Measurements from ENCODE around the gene UBE2Z. TPM values are rescaled to one million over a fixed set of nuclear protein-coding genes. Genes with fewer than 3 reads are reported as not detected.

UBE2Z gene
- total and polyA plus RNA-seq, 12 donors, result 30.8 to 92.2 (median 75.1) TPM

GRCh38 chr17:48961516-48962233 lies 53.5 kb downstream of the UBE2Z start:
- Histone ChIP-seq H3K9me3 (replicated peaks in 1 of 3) (no peaks in the 10 kb centered on the region), H3K4me1 (replicated peaks in 1 of 2) (no peaks in the 10 kb centered on the region), H3K27me3 (peaks cover 8% of the 10 kb centered on the region), H3K4me3 (no peak overlapping the region), H3K27ac (no peak overlapping the region), H3K36me3 (replicated peaks in 1 of 2) (no peaks in the 10 kb centered on the region)
- intact Hi-C loops (cut with DNase I), result no loop called here
- DNase-seq, result peak in 5 of 7 donors; percentile 28 to 64 (median 46)
- 16 to 46% (median 21%) methylated on average over 6 to 10 of the region's 10 CpGs for WGBS, 4 donors
- no peak for TF ChIP-seq CTCF (IDR thresholded peaks at IDR 0.05)
- no peak for TF ChIP-seq POLR2A (IDR thresholded peaks at IDR 0.05)

- TF ChIP-seq CTCF (IDR thresholded peaks at IDR 0.05) (no peak), POLR2A (IDR thresholded peaks at IDR 0.05) (no peak)
- no peaks in the 10 kb centered on the region for H3K36me3 ChIP-seq (replicated peaks in 1 of 2)
- WGBS, 4 donors, result 39 to 69% (median 52%) methylated on average over 4 of the region's 4 CpGs
- no peaks in the 10 kb centered on the region for H3K9me3 ChIP-seq (replicated peaks in 1 of 3)
- DNase-seq, result no peak
- intact Hi-C loops (cut with DNase I), result no loop called here
- H3K4me3 ChIP-seq, result no peak overlapping the region
- peaks cover 15% of the 10 kb centered on the region for H3K27me3 ChIP-seq
- H3K4me1 ChIP-seq (replicated peaks in 1 of 2), result no peaks in the 10 kb centered on the region
- H3K27ac ChIP-seq, result no peak overlapping the region
Measured at GRCh38 chr17:48970224-48970623, 62.0 kb downstream of the UBE2Z start.

GRCh38 chr17:48970865-48971687 lies 62.9 kb downstream of the UBE2Z start:
- DNase-seq, result no peak
- Histone ChIP-seq H3K4me1 (replicated peaks in 1 of 2) (no peaks in the 10 kb centered on the region), H3K27me3 (peaks cover 16% of the 10 kb centered on the region), H3K9me3 (replicated peaks in 1 of 3) (no peaks in the 10 kb centered on the region), H3K27ac (no peak overlapping the region), H3K4me3 (no peak overlapping the region), H3K36me3 (replicated peaks in 1 of 2) (no peaks in the 10 kb centered on the region)
- intact Hi-C loops (cut with DNase I), result no loop called here
- TF ChIP-seq CTCF (IDR thresholded peaks at IDR 0.05), result no peak
- TF ChIP-seq POLR2A (IDR thresholded peaks at IDR 0.05), result no peak
- 84 to 89% (median 88%) methylated on average over 12 of the region's 12 CpGs for WGBS, 4 donors

- TF ChIP-seq CTCF (IDR thresholded peaks at IDR 0.05) (no peak), POLR2A (IDR thresholded peaks at IDR 0.05) (no peak)
- H3K27me3 ChIP-seq, result peaks cover 24% of the 10 kb centered on the region
- H3K9me3 ChIP-seq (replicated peaks in 1 of 3), result no peaks in the 10 kb centered on the region
- H3K4me3 ChIP-seq, result no peak overlapping the region
- intact Hi-C loops (cut with DNase I), result no loop called here
- no peaks in the 10 kb centered on the region for H3K4me1 ChIP-seq (replicated peaks in 1 of 2)
- 69 to 74% (median 71%) methylated on average over 4 to 7 of the region's 7 CpGs for WGBS, 4 donors
- H3K27ac ChIP-seq, result peak overlapping the region in 1 of 5 donors; percentile 3
- DNase-seq, result no peak
- no peaks in the 10 kb centered on the region for H3K36me3 ChIP-seq (replicated peaks in 1 of 2)
Measured at GRCh38 chr17:48972749-48973097, 64.5 kb downstream of the UBE2Z start.

All from adrenal gland (tissue), 12 donors.